HUES64 (cell line): ENCODE results near the gene PRKAR1B.

Experiments used
- H3K27ac ChIP-seq: 2 replicates; pipeline ENCODE4 v1.7.0; 2013; ENCODE audit warnings: low read depth, low read length, inconsistent platforms
- H3K27me3 ChIP-seq: 2 replicates; pipeline ENCODE4 v1.6.1; 2013; ENCODE audit warnings: mild to moderate bottlenecking, low read length; ENCODE audit not compliant: insufficient read depth
- H3K36me3 ChIP-seq: 2 replicates; pipeline ENCODE4 v1.6.1; 2013; ENCODE audit warnings: mild to moderate bottlenecking, low read length; ENCODE audit not compliant: insufficient read depth
- H3K4me1 ChIP-seq: 2 replicates; pipeline ENCODE4 v1.6.1; 2013; ENCODE audit warnings: mild to moderate bottlenecking, low read length, moderate library complexity; ENCODE audit not compliant: insufficient read depth
- H3K4me3 ChIP-seq: 2 replicates; pipeline ENCODE4 v1.5.1; 2013; ENCODE audit warnings: mild to moderate bottlenecking, low read length, moderate library complexity
- H3K9ac ChIP-seq: 2 replicates; pipeline ENCODE4 v1.6.1; 2013; ENCODE audit warnings: mild to moderate bottlenecking, low read depth, low read length
- H3K9me3 ChIP-seq: 2 replicates; pipeline ENCODE4 v1.6.1; 2013; ENCODE audit warnings: low read depth, low read length; ENCODE audit not compliant: insufficient read depth
- WGBS: fragments of 150-250, 120-280 bp; methylation state at CpG from one replicate; pipeline ENCODE4 v1.1.7; 2013; ENCODE audit warnings: missing lambda C conversion rate; 5-methylcytosine and 5-hydroxymethylcytosine counted together

The PRKAR1B gene

DNA sequence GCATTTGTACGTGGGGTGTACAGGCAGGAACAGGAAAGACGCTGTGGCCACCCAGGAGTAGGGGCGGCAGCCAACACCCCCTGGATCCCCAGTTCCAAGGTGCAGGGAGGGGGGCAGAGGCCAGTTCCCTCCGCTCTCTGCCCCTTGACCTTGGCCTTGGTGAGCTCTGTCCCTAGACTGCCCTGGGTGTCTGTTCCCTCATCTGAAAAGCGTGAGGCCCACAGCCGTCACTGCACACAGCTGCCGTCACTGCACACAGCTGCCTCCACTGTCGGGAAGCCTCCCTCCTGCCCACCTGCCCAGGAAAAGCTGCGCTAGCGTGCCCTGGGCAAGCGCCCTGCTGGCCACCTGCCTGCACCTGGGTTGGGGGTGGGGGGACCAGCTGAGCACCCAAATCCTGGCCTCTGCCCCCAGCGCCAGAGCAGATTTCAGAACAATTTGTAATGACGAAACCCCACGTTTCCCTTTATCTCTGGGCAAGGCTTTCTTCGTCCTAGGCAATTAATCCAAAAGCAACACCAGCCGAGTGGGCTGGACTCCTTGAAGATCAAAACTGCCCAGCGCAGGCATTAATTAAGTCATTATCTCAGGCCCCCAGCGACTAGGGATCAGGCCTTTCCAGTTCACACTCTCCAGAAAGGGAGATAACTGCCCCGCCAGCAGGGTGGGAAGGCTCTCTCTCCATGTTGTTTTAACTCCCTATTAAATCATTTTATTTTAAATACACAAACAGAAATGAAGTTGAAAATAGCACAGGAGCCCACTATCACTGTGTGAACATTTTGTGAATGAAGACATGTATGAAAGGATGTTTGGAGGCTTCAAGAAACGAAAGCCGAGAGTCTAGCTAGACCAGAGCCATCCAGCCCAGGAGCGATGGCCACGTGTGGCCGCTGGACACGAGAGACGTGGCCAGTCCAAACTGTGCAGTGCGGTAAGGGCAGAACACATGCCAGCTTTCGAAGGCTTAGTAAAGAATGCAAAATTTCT lies 203.4 kb downstream of the PRKAR1B start:
- no peaks in the 10 kb centered on the region for H3K36me3 ChIP-seq
- H3K4me3 ChIP-seq = no peak overlapping the region
- H3K9ac ChIP-seq = no peak overlapping the region
- WGBS = 86% methylated on average over 28 of the region's 28 CpGs
- H3K27me3 ChIP-seq = peaks cover 53% of the 10 kb centered on the region
- H3K4me1 ChIP-seq = 0 out of 2 replicates have a peak, but pooled peaks cover 4% of the 10 kb centered on the region
- no peaks in the 10 kb centered on the region for H3K9me3 ChIP-seq
- no peak overlapping the region for H3K27ac ChIP-seq

DNA sequence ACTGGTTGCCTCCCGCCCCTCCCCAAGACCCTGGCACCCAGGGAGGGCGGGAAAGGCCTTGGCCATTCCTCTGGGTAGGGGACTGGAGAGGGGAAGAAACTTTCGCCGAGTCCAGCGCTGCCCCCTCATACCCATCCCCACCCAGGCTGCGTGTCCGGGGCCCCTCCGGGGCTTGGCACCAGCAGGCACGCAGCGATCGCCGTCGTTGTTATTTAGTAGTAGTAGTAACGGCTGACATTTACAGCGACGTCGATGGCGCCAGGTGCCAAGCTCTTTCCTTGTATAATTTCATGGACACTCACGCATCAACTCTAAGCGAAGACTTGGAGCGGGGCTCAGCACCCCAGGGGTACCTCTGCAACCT lies 204.1 kb downstream of the PRKAR1B start:
- Histone ChIP-seq H3K9me3 (no peaks in the 10 kb centered on the region), H3K9ac (no peak overlapping the region), H3K27me3 (peaks cover 57% of the 10 kb centered on the region), H3K36me3 (no peaks in the 10 kb centered on the region), H3K4me3 (peak overlapping the region; percentile 84; the same call in 1 of the 2 replicates), H3K4me1 (0 out of 2 replicates have a peak, but pooled peaks cover 4% of the 10 kb centered on the region), H3K27ac (no peak overlapping the region)
- WGBS = 52% methylated on average over 15 of the region's 21 CpGs

DNA sequence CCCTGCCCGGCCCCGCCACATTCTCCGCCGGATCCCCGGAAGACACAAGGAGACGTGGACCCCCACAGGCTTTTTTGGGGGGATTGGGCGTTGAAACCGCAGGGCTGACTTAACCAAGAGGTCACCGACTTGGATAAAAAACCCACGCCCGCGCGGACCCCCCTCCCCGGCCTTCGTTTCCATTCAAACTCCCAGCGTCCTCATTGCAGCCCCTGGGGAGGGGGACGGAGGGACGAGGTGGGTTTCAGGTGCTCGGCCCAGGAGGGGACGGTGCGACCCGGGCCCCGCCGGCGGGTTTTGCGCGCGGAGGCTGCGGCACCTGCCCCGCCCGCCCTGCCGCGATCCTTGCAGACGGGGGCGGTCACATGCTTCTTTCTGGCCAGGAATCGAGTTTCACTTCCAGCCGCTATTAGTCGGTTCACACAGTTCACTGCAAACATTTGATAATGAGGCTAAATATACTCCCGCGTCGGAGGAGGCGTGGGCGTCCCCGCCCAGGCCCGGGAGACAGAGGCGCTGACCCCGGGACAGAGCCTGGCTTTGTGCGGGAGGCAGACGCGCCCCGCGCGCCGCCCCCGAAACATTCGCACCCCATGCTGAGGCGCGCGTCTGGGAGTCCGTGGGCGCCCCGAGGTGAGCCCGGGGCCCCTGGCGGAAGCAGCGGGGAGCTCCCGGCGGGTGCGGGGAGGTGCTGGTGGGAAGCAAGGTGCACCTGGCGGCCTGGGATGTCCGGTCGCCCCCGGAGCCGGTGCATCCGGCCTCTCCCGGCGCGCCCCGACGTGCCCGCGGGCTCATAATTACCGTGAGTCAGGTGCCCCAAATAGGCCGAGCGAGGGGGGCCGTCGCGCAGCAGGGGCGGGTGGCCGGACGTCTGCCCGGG lies 204.8 kb downstream of the PRKAR1B start:
- H3K4me3 ChIP-seq = peak overlapping the region; percentile 84
- 1% methylated on average over 91 of the region's 91 CpGs for WGBS
- no peak overlapping the region for H3K27ac ChIP-seq
- peak overlapping the region; percentile 14; the same call in 1 of the 2 replicates for H3K9ac ChIP-seq
- no peaks in the 10 kb centered on the region for H3K36me3 ChIP-seq
- no peaks in the 10 kb centered on the region for H3K9me3 ChIP-seq
- H3K4me1 ChIP-seq = 0 out of 2 replicates have a peak, but pooled peaks cover 4% of the 10 kb centered on the region
- H3K27me3 ChIP-seq = peaks cover 61% of the 10 kb centered on the region

GRCh38 chr7:521221-522070 lies 205.6 kb downstream of the PRKAR1B start:
- Histone ChIP-seq H3K27me3 (peaks cover 69% of the 10 kb centered on the region), H3K9ac (peak overlapping the region; percentile 21; the same call in 1 of the 2 replicates), H3K27ac (no peak overlapping the region), H3K4me1 (0 out of 2 replicates have a peak, but pooled peaks cover 4% of the 10 kb centered on the region), H3K9me3 (no peaks in the 10 kb centered on the region), H3K4me3 (peak overlapping the region; percentile 84), H3K36me3 (no peaks in the 10 kb centered on the region)
- WGBS = 1% methylated on average over 72 of the region's 72 CpGs

- peak overlapping the region; percentile 70; the same call in 1 of the 2 replicates for H3K27ac ChIP-seq
- WGBS = under 1% methylated on average over 63 of the region's 63 CpGs
- peak overlapping the region; percentile 84 for H3K4me3 ChIP-seq
- no peaks in the 10 kb centered on the region for H3K36me3 ChIP-seq
- peak overlapping the region; percentile 39; the same call in 1 of the 2 replicates for H3K9ac ChIP-seq
- peaks cover 8% of the 10 kb centered on the region for H3K4me1 ChIP-seq
- H3K27me3 ChIP-seq = peaks cover 69% of the 10 kb centered on the region
- no peaks in the 10 kb centered on the region for H3K9me3 ChIP-seq
These were observed 206.4 kb downstream of the PRKAR1B start for GRCh38 chr7:520503-521161.

- H3K9me3 ChIP-seq = no peaks in the 10 kb centered on the region
- H3K9ac ChIP-seq = peak within 1 kb of the TSS; percentile 66; the same call in 1 of the 2 replicates
- peaks cover 17% of the 10 kb centered on the region for H3K4me1 ChIP-seq
- under 1% methylated on average over 118 of the region's 132 CpGs for WGBS
- H3K27me3 ChIP-seq = peaks cover 66% of the 10 kb centered on the region
- H3K4me3 ChIP-seq = peak within 1 kb of the TSS; percentile 84
- H3K27ac ChIP-seq = peak within 1 kb of the TSS; percentile 70; the same call in 1 of the 2 replicates
- no peaks in the 10 kb centered on the region for H3K36me3 ChIP-seq
These were observed 207.3 kb downstream of the PRKAR1B start, which contains the start of gene PDGFA for GRCh38 chr7:519484-520390. PDGFA (minus strand) TSS chr7:519846; CDS start chr7:519001, 845 bp downstream.

GRCh38 chr7:518630-519483 lies 208.2 kb downstream of the PRKAR1B start:
- H3K9ac ChIP-seq = peak overlapping the region; percentile 66; the same call in 1 of the 2 replicates

GRCh38 chr7:517774-518629 lies 209.1 kb downstream of the PRKAR1B start:
- H3K9me3 ChIP-seq = no peaks in the 10 kb centered on the region
- H3K4me1 ChIP-seq = peaks cover 22% of the 10 kb centered on the region
- peak overlapping the region; percentile 60; the same call in 1 of the 2 replicates for H3K9ac ChIP-seq
- H3K4me3 ChIP-seq = peak overlapping the region; percentile 84
- no peak overlapping the region for H3K27ac ChIP-seq
- H3K27me3 ChIP-seq = peaks cover 49% of the 10 kb centered on the region
- under 1% methylated on average over 70 of the region's 70 CpGs for WGBS
- H3K36me3 ChIP-seq = no peaks in the 10 kb centered on the region

More at GRCh38 chr7:518630-519483, 208.2 kb downstream of the PRKAR1B start:
- Histone ChIP-seq H3K4me1 (peaks cover 26% of the 10 kb centered on the region), H3K27ac (peak overlapping the region; percentile 41; the same call in 1 of the 2 replicates), H3K27me3 (peaks cover 58% of the 10 kb centered on the region), H3K4me3 (peak overlapping the region; percentile 84), H3K9me3 (no peaks in the 10 kb centered on the region), H3K36me3 (no peaks in the 10 kb centered on the region)
- under 1% methylated on average over 93 of the region's 93 CpGs for WGBS
